Purkinje cell (primary cell): Measurements from ENCODE around the gene TOMM34. TPM values are rescaled to one million over a fixed set of nuclear protein-coding genes. Genes with fewer than 3 reads are reported as not detected.

ENCODE experiments used
- polyA plus RNA-seq: library from polyadenylated mRNA; unstranded; fragments of >200 nt; fragmentation: Nextera tagmentation; gene quantifications from 2 replicates; pipeline ENCODE4 v1.2.1, GENCODE V29; 2014

TOMM34 gene
- polyA plus RNA-seq: 7.6 and 14.2 TPM in 2 replicates

GRCh38 chr20:44960103-44960852 lies at the start of gene TOMM34:
Gene TOMM34, minus strand, starts transcription at chr20:44960397. Its CDS starts 64 bp downstream, at chr20:44960333.

GRCh38 chr20:44966030-44966961 lies 6.1 kb upstream of the TOMM34 start, which contains the start of gene STK4:
Gene STK4, plus strand, starts transcription at chr20:44966512. Its CDS starts 57 bp downstream, at chr20:44966569.

GRCh38 chr20:44909872-44910689 lies 50.1 kb downstream of the TOMM34 start, which contains the start of gene PABPC1L:
Gene PABPC1L, plus strand, starts transcription at chr20:44910060. Its CDS starts 84 bp downstream, at chr20:44910144.

Other genes with a start within 250 kb of the TOMM34 start
- gene CCN5, start 245.0 kb downstream of the TOMM34 start, polyA plus RNA-seq: not detected in 2 replicates
- gene KCNK15, start 214.5 kb downstream of the TOMM34 start, polyA plus RNA-seq: 0.58 and 2.7 TPM in 2 replicates
- gene RIMS4, start 149.9 kb downstream of the TOMM34 start, polyA plus RNA-seq: 0.04 and 0.19 TPM in 2 replicates
- gene YWHAB, start 74.7 kb downstream of the TOMM34 start, polyA plus RNA-seq: 446 and 447 TPM in 2 replicates
- 1.1 and 2.0 TPM in 2 replicates for gene PABPC1L, start 50.3 kb downstream of the TOMM34 start, polyA plus RNA-seq
- gene STK4, start 6.1 kb upstream of the TOMM34 start, polyA plus RNA-seq: 4.8 and 22.6 TPM in 2 replicates
- 1.2 and 2.7 TPM in 2 replicates for gene KCNS1, start 140.7 kb upstream of the TOMM34 start, polyA plus RNA-seq
- not detected in 2 replicates for gene WFDC5, start 154.8 kb upstream of the TOMM34 start, polyA plus RNA-seq
- gene WFDC12, start 164.1 kb upstream of the TOMM34 start, polyA plus RNA-seq: not detected in 2 replicates
- gene PI3, start 214.5 kb upstream of the TOMM34 start, polyA plus RNA-seq: not detected in 2 replicates
- not detected in 2 replicates for gene SEMG1, start 246.6 kb upstream of the TOMM34 start, polyA plus RNA-seq